DMS153 treated with DMSO at 0.1 percent for 48 hours (cell line): Measurements from ENCODE around the gene STUB1.

ENCODE experiments used
- DNase-seq: peaks from one replicate; lab custom pipeline; 2025; ENCODE audit not compliant: unreplicated experiment; lab: John Stamatoyannopoulos, UW

The STUB1 gene

DNA sequence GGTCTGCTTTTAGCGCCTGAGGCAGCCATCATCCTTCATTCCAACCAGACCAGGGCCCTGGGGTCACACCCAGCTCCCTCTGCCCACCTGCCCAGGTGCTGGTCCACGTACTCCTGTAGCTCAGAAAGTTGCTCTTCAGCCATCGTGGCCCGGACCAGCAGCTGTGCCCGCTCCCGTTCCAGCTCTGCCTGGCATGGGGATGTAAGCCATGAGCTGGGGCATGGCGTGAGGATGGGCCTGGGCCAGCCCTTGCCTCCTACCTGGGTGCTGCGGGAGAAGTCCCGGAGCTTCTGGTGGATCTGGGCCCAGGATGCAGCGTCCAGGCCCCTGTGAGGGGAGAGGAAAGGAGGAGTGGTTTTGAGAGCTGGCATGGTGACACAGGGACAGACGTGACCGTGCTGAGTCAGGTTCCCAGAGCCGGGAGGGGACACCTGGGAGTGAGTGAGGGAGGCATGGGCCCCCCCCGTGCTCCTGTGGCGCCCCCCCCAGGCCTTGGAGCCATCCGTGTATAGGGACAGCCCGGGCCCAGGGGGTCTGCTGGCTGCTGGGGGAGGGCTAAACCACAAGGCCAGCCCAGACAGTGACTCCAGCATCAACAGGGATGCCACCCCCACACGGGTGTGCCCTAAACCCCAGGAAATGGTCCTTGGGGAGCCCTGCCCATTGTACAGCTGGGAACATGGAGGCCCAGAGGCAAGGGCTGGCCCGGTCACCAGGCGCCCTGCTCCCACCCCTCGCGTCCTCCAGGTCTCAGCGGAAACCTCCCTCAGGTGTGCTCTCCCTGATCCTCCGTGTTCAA is 42.8 kb downstream of the STUB1 start:
- no peak for DNase-seq

DNA sequence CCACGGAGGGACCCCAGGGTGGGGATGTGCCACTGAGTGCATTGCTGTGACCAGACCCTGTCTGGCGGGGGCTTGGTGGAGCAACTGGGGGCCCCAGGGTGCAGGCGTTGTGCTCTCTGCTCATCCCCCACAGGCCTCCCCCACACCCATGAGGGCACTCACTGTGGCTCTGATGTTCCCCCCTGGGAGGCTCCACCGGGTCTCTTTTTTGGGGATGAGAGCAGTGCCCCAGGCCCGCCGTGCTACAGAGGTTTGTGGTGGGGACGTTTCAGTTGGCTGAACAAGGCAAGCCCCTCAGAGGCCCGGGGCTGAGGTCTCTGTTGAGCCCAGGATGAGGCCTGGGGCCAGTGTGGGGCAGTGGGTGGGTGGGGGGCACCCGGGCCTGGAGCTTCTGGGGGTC is 43.5 kb downstream of the STUB1 start:
- no peak for DNase-seq

DNA sequence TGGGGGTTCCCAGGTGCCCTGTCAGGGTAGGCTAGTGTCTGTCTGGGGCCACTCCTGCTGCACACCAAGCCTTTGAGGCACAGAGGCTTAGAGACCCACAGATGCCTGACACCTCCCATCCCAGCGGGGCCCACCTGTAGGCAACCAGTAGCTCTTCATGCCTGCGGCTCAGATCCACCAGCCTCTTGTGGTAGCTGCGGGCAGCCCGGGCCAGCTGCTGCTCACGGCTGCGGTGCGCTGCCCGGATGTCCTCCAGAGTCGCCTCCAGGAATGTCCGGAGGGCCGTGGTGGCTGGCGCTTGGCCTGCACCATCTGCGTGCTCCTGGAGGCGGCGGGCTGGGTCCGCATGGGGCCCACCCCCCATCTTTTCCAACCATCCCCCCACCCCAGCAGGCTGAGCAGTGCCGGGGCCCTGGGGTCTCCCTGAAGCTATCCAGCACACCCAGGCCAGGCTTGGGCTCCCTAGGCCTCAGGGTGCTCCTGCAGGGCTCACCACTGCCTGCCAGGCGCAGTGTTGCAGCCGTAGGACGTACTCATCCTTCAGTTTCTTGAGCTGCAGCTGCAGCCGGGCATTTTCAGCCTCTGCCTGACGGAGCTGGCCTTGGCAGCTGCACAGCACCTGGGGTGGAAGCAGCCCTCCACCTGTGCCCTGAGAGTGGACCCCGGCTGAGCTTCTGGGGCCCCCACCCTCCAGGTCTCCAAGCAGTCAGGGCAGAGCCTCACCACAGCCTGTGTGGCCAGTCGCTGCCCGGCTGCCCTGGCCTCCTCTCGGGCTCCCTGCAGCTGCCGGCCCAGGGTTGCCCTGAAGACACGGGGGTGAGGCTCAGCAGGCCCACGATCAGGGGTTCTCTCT is 44.2 kb downstream of the STUB1 start:
- DNase-seq, result no peak

DNA sequence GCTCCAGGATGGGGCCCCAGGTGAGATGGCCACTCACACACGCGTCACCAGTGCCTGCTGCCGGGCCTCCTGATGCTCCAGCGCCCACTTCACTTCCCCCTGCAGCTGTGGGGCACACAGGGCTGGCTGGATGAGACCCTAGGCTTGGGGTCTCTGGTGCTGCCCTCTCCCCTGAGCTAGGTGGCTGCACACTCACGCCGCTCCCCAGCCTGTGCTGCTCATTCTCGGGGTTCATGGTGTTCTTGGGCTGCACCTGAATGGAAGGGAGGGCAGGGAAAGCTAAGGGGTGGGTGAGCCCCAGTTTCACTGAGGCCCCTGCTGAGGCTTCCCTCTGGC is 44.8 kb downstream of the STUB1 start:
- no peak for DNase-seq

GRCh38 chr16:725463-726187 is 45.4 kb downstream of the STUB1 start:
- no peak for DNase-seq

DNA sequence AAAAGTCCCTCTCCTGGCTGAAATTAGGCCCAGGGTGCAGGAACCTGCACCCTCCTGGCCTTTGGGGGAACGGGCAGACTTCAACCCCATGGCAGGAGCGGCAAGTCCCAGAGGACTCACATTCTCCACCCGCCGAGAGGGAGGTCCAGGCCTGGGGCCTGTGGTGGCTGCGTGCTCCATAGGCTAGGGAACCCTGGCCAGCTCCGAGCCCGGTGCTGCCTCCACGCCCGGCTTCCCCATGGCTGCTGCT is 45.9 kb downstream of the STUB1 start:
- no peak for DNase-seq

- no peak for DNase-seq
Measured at GRCh38 chr16:726438-727290, 46.5 kb downstream of the STUB1 start, which contains the start of the genes CCDC78 and HAGHL. CCDC78 (minus strand) TSS chr16:726443; CDS start chr16:726367, 76 bp downstream. HAGHL (plus strand) TSS chr16:727106; CDS start chr16:727510, 404 bp downstream.

GRCh38 chr16:727291-727977 is 47.2 kb downstream of the STUB1 start:
- no peak for DNase-seq

DNA sequence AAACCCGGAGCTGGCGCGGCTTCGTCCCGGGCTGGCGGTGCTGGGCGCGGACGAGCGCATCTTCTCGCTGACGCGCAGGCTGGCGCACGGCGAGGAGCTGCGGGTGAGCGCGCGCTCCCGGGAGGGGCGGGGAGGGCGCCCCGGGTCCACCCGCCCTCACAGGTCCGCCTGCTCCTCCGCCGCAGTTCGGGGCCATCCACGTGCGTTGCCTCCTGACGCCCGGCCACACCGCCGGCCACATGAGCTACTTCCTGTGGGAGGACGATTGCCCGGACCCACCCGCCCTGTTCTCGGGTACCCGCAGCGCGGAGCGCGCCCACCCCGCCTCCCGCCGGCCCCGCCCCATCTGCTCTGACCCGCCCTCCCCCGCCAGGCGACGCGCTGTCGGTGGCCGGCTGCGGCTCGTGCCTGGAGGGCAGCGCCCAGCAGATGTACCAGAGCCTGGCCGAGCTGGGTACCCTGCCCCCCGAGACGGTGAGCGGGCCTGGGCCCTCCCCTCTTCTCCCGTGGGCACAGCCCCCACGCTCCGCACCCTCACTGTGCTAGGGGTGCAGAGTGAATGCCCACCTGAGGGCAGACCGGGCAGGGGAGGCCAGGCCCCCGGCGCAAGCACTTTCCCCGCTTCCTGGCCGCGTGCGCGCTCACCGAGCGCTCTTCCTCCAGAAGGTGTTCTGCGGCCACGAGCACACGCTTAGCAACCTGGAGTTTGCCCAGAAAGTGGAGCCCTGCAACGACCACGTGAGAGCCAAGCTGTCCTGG is 48.1 kb downstream of the STUB1 start:
- DNase-seq, result no peak

DNA sequence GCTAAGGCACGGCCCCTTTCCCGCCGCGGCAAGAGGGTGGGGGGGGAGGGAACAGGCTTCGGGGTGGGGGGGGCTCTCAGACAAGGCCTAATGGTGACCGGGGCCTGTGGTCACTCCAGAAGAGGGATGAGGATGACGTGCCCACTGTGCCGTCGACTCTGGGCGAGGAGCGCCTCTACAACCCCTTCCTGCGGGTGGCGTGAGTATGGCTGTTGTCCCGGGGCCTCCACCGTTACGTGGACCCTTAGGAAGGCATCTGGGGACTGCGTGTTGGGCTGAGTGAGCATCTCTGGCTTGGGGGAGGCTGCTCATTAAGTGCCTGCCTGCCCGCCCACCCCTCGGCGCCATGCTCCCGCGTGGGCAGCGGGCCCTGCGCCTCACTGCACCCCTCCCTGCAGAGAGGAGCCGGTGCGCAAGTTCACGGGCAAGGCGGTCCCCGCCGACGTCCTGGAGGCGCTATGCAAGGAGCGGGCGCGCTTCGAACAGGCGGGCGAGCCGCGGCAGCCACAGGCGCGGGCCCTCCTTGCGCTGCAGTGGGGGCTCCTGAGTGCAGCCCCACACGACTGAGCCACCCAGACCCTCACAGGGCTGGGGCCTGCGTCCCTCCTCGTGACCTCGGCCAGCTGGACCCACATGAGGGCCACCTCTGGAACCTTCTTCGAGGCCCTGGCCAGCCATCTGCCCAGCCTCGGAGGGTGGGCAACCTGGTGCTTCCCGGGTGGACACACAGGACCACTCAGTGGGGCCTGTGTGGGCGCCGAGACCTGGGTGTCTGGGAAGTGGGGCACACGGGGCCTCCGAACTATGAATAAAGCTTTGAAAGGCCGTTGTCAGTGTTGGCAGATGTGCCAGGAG is 48.9 kb downstream of the STUB1 start:
- no peak for DNase-seq

GRCh38 chr16:729768-730665 is 49.8 kb downstream of the STUB1 start:
- no peak for DNase-seq

DNA sequence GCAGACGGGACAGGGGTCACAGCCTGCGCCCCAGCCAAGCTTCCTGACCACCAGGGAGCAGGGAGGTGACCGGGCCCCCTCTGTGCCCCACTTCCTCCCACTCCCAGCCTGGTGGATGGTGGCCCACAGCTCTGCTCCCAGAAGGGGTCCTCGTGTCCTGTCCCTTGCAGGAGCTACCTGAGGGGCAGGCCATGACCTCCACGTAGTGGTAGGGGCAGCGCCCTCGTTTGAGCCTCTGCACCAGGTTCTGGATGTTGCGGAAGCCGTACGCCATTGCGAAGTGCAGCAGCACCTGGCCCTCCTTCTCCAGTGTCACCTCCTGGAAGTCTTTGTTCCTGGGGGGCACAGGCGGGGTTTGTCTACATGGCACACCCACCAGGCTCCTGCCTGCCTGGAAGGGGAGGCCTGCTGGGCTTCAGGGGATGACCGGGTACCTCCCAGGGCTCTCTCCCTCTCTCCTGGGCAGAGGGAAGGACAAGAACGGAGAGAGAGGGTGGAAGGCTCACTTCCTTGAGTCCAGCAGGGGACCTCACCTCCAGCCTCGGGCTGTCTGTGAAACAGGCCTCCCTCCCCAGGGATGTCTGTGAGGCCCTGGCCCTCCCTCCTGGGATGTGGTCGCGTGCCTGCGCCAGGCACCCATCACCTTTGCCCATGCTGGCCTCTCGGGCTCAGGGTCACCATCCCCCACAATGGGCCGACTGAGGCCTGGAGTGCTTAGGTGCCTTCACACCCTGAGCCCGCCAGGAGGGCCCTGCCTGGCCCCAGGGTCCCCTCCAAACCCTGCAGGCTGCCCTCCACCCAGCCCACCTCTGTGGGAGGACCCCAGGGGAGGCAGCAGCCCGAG is 50.7 kb downstream of the STUB1 start:
- no peak for DNase-seq

DNA sequence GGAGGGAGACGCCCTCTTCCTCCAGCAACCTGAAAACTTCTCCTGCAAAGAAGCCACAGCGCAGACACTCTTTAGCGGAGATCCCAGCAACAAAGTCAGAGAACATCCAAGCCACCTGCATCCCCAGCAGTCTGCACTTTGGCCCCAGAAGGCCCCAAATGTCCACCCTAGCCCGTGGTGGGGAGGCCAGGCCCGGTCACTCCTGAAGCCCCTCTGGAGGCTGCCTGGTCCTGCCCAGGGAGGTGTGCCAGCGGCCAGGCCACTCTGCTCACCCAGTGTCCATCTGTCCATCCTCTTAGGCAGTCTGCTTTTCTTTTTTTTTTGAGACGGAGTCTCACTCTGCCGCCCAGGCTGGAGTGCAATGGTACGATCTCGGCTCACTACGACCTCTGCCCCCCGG is 52.1 kb downstream of the STUB1 start:
- DNase-seq, result no peak
